CD8-positive, alpha-beta memory T cell (primary cell): Measurements from ENCODE around the gene WDHD1. TPM values are rescaled to one million over a fixed set of nuclear protein-coding genes. Genes with fewer than 3 reads are reported as not detected.

Experiments used
- CTCF ChIA-PET: fragments of 350-600 bp; sonication (Branson Sonifier 250); formaldehyde crosslinking; loops from one replicate; lab custom pipeline; 2021; ENCODE audit warnings: antibody characterized with exemption; lab: Charles Lee
- POLR2A ChIA-PET: fragments of 350-600 bp; sonication (Branson Sonifier 250); formaldehyde crosslinking; loops from one replicate; lab custom pipeline; 2021; ENCODE audit warnings: antibody characterized with exemption; lab: Charles Lee
- DNase-seq, 5 donors: peaks; one replicate each; pipeline versions ENCODE4 v3.0.0 to v3.0.0-alpha.2; 2020 to 2022; ENCODE audit warnings: mixed read lengths in 1 of 5
- H3K27ac ChIP-seq: one replicate; pipeline ENCODE4 v1.7.0; 2013; ENCODE audit warnings: low read depth, mild to moderate bottlenecking, low read length, moderate library complexity
- H3K27me3 ChIP-seq: 2 replicates; pipeline ENCODE4 v1.7.0; 2013; ENCODE audit warnings: low read length, mild to moderate bottlenecking; ENCODE audit not compliant: insufficient read depth, poor library complexity, severe bottlenecking
- H3K36me3 ChIP-seq: 2 replicates; pipeline ENCODE4 v1.7.0; 2013; ENCODE audit warnings: mild to moderate bottlenecking, low read length, moderate library complexity; ENCODE audit not compliant: insufficient read depth
- H3K4me1 ChIP-seq: 2 replicates; pipeline ENCODE4 v1.7.0; 2013; ENCODE audit warnings: mild to moderate bottlenecking, low read length, moderate library complexity; ENCODE audit not compliant: insufficient read depth
- H3K4me3 ChIP-seq: 2 replicates; pipeline ENCODE4 v1.7.0; 2013; ENCODE audit warnings: mild to moderate bottlenecking, low read length
- H3K9me3 ChIP-seq: 2 replicates; pipeline ENCODE4 v1.7.0; 2013; ENCODE audit warnings: mild to moderate bottlenecking, low read length
- H3K27ac Mint-ChIP-seq, 8 donors: one replicate each; pipeline ENCODE4 v1.8.0; 2020 to 2021; ENCODE audit warnings: mixed read lengths in 8 of 8, mild to moderate bottlenecking in 6 of 8, inconsistent platforms in 3 of 8, moderate library complexity in 3 of 8
- H3K27me3 Mint-ChIP-seq, 2 donors: one replicate each; pipeline ENCODE4 v1.8.0; 2020 to 2021; ENCODE audit warnings: mixed read lengths in 2 of 2, mild to moderate bottlenecking in 1 of 2, moderate library complexity in 1 of 2
- H3K36me3 Mint-ChIP-seq, 3 donors: one replicate each; pipeline ENCODE4 v1.8.0; 2020 to 2021; ENCODE audit warnings: mixed read lengths in 3 of 3, inconsistent platforms in 1 of 3, mild to moderate bottlenecking in 1 of 3
- H3K4me1 Mint-ChIP-seq, 3 donors: one replicate each; pipeline ENCODE4 v1.8.0; 2020 to 2021; ENCODE audit warnings: mixed read lengths in 3 of 3, inconsistent platforms in 1 of 3, mild to moderate bottlenecking in 1 of 3
- H3K4me3 Mint-ChIP-seq, 7 donors: one replicate each; pipeline ENCODE4 v1.8.0; 2020 to 2021; ENCODE audit warnings: mixed read lengths in 7 of 7, mild to moderate bottlenecking in 6 of 7, moderate library complexity in 4 of 7, inconsistent platforms in 2 of 7
- H3K9me3 Mint-ChIP-seq, 5 donors: one replicate each; pipeline ENCODE4 v1.8.0; 2020 to 2022; ENCODE audit warnings: mixed read lengths in 5 of 5, mild to moderate bottlenecking in 3 of 5, moderate library complexity in 2 of 5, inconsistent platforms in 1 of 5
- polyA plus RNA-seq: library from polyadenylated mRNA; unstranded; fragments of 300-500 nt; fragmentation: Illumina TruSeq; gene quantifications from one replicate; pipeline ENCODE4 v1.2.3, GENCODE V29; 2021
- total RNA-seq, 2 experiments: library from RNA; stranded (reverse); gene quantifications; one replicate each; pipeline ENCODE4 v1.2.3, GENCODE V29; 2021

WDHD1 gene
- total and polyA plus RNA-seq, 3 experiments from 2014 or later = 3.1 to 56.6 (median 56.3) TPM

GRCh38 chr14:55053500-55053899 is 26.6 kb upstream of the WDHD1 start:
- H3K36me3 ChIP-seq = no peaks in the 10 kb centered on the region
- POLR2A ChIA-PET = interaction anchor here (1.4 to 2.4 kb wide), 2 partner anchors 26 to 50 kb away, joined by 4 to 18 read pairs; partner anchors contain the start of gene SOCS4

GRCh38 chr14:55053018-55053417 is 26.1 kb upstream of the WDHD1 start:
- H3K9me3 ChIP-seq = no peaks in the 10 kb centered on the region
- peak overlapping the region; percentile 100 for H3K27ac ChIP-seq
- no peaks in the 10 kb centered on the region for H3K27me3 ChIP-seq
- no peaks in the 10 kb centered on the region for H3K9me3 Mint-ChIP-seq
- CTCF ChIA-PET = interaction anchor here (0.6 to 0.7 kb wide), 2 partner anchors 9 to 27 kb away, joined by 3 read pairs; partner anchors contain the start of gene WDHD1
- H3K36me3 ChIP-seq = no peaks in the 10 kb centered on the region
- H3K4me3 ChIP-seq = no peak overlapping the region
- peaks cover 0 to 42% (median 4%) of the 10 kb centered on the region in 3 donors for H3K36me3 Mint-ChIP-seq
- H3K27ac Mint-ChIP-seq = peak overlapping the region; percentile 93 to 100 (median 99)
- POLR2A ChIA-PET = interaction anchor here (1.4 to 2.4 kb wide), 2 partner anchors 26 to 50 kb away, joined by 4 to 18 read pairs; partner anchors contain the start of gene SOCS4
- DNase-seq = no peak
- H3K4me1 ChIP-seq = peaks cover 33% of the 10 kb centered on the region
- peak overlapping the region; percentile 83 to 95 (median 92) for H3K4me3 Mint-ChIP-seq
- H3K4me1 Mint-ChIP-seq = peaks cover 48 to 59% (median 58%) of the 10 kb centered on the region in 3 donors
- H3K27me3 Mint-ChIP-seq = peaks cover 0 to 1% of the 10 kb centered on the region in 2 donors

More at GRCh38 chr14:55053500-55053899, 26.6 kb upstream of the WDHD1 start:
- Mint-ChIP-seq H3K4me3 (peak overlapping the region; percentile 83 to 95 (median 92)), H3K9me3 (no peaks in the 10 kb centered on the region), H3K27ac (peak overlapping the region; percentile 44 to 100 (median 94)), H3K27me3 (peaks cover 0 to 1% of the 10 kb centered on the region in 2 donors), H3K36me3 (peaks cover 0 to 46% (median 7%) of the 10 kb centered on the region in 3 donors), H3K4me1 (peaks cover 51 to 64% (median 63%) of the 10 kb centered on the region in 3 donors)
- Histone ChIP-seq H3K4me3 (no peak overlapping the region), H3K4me1 (peaks cover 33% of the 10 kb centered on the region), H3K9me3 (no peaks in the 10 kb centered on the region), H3K27ac (no peak overlapping the region), H3K27me3 (no peaks in the 10 kb centered on the region)
- DNase-seq = no peak
- CTCF ChIA-PET = interaction anchor here (0.7 kb wide), 1 partner anchor 9 kb away, joined by 3 read pairs; no protein-coding TSS in a partner anchor

GRCh38 chr14:55052269-55052930 is 25.5 kb upstream of the WDHD1 start:
- Mint-ChIP-seq H3K4me3 (peak overlapping the region; percentile 83 to 95 (median 92)), H3K27me3 (peaks cover 0 to 1% of the 10 kb centered on the region in 2 donors), H3K27ac (peak overlapping the region; percentile 93 to 100 (median 99)), H3K4me1 (peaks cover 46 to 58% (median 54%) of the 10 kb centered on the region in 3 donors), H3K9me3 (no peaks in the 10 kb centered on the region), H3K36me3 (peaks cover 0 to 38% (median 2%) of the 10 kb centered on the region in 3 donors)
- DNase-seq = no peak
- peak overlapping the region; percentile 94 for H3K4me3 ChIP-seq
- H3K9me3 ChIP-seq = no peaks in the 10 kb centered on the region
- CTCF ChIA-PET = interaction anchor here (0.6 to 2.3 kb wide), 23 partner anchors 8 to 280 kb away, joined by 3 to 28 read pairs (median 6); partner anchors contain the start of genes FBXO34, SOCS4 and WDHD1
- H3K36me3 ChIP-seq = no peaks in the 10 kb centered on the region
- POLR2A ChIA-PET = interaction anchor here (1.0 to 2.4 kb wide), 4 partner anchors 25 to 78 kb away, joined by 4 to 18 read pairs (median 6); partner anchors contain the start of genes SOCS4 and WDHD1
- H3K27me3 ChIP-seq = no peaks in the 10 kb centered on the region
- H3K4me1 ChIP-seq = peaks cover 33% of the 10 kb centered on the region
- H3K27ac ChIP-seq = peak overlapping the region; percentile 100

- H3K27me3 ChIP-seq = no peaks in the 10 kb centered on the region
- POLR2A ChIA-PET = interaction anchor here (0.6 to 2.4 kb wide), 8 partner anchors 8 to 486 kb away, joined by 3 to 18 read pairs (median 4); partner anchors contain the start of genes FBXO34, SOCS4 and WDHD1
- CTCF ChIA-PET = interaction anchor here (0.6 to 2.3 kb wide), 36 partner anchors 8 to 281 kb away, joined by 3 to 28 read pairs (median 5); partner anchors contain the start of genes DLGAP5, FBXO34, SOCS4 and WDHD1
- H3K27me3 Mint-ChIP-seq = peaks cover 0 to 1% of the 10 kb centered on the region in 2 donors
- H3K4me3 Mint-ChIP-seq = peak within 1 kb of the TSS; percentile 83 to 95 (median 92)
- H3K27ac Mint-ChIP-seq = peak within 1 kb of the TSS; percentile 93 to 100 (median 99)
- no peaks in the 10 kb centered on the region for H3K9me3 Mint-ChIP-seq
- peaks cover 0 to 35% (median 2%) of the 10 kb centered on the region in 3 donors for H3K36me3 Mint-ChIP-seq
- peak within 1 kb of the TSS; percentile 100 for H3K27ac ChIP-seq
- H3K4me1 Mint-ChIP-seq = peaks cover 44 to 54% (median 51%) of the 10 kb centered on the region in 3 donors
- peak within 1 kb of the TSS; percentile 94 for H3K4me3 ChIP-seq
- peak; percentile 84 to 92 (median 90) for DNase-seq
- H3K9me3 ChIP-seq = no peaks in the 10 kb centered on the region
- no peaks in the 10 kb centered on the region for H3K36me3 ChIP-seq
- H3K4me1 ChIP-seq = peaks cover 33% of the 10 kb centered on the region
Measured at GRCh38 chr14:55051423-55052268, 24.7 kb upstream of the WDHD1 start, which contains the start of gene MAPK1IP1L. TSS of gene MAPK1IP1L (plus strand) at chr14:55051647. CDS start at chr14:55061684, 10,037 bp downstream.

GRCh38 chr14:55051165-55051422 is 24.2 kb upstream of the WDHD1 start:
- CTCF ChIA-PET = interaction anchor here (0.6 to 2.3 kb wide), 35 partner anchors 8 to 629 kb away, joined by 3 to 28 read pairs (median 5); partner anchors contain the start of genes DLGAP5, FBXO34, SOCS4 and WDHD1
- peaks cover 0 to 1% of the 10 kb centered on the region in 2 donors for H3K27me3 Mint-ChIP-seq
- peaks cover 0 to 32% (median 2%) of the 10 kb centered on the region in 3 donors for H3K36me3 Mint-ChIP-seq

GRCh38 chr14:55048900-55049436 is 22.1 kb upstream of the WDHD1 start:
- no peak overlapping the region for H3K4me3 ChIP-seq
- Mint-ChIP-seq H3K9me3 (no peaks in the 10 kb centered on the region), H3K4me1 (peaks cover 24 to 31% (median 30%) of the 10 kb centered on the region in 3 donors), H3K27ac (peak overlapping the region in 1 of 8 donors; percentile 100), H3K27me3 (peaks cover 0 to 1% of the 10 kb centered on the region in 2 donors), H3K36me3 (peaks cover 0 to 22% (median 2%) of the 10 kb centered on the region in 3 donors), H3K4me3 (no peak overlapping the region)
- H3K4me1 ChIP-seq = peaks cover 15% of the 10 kb centered on the region
- H3K27me3 ChIP-seq = no peaks in the 10 kb centered on the region
- DNase-seq = no peak
- H3K9me3 ChIP-seq = no peaks in the 10 kb centered on the region
- CTCF ChIA-PET = no interaction called here
- H3K36me3 ChIP-seq = no peaks in the 10 kb centered on the region
- H3K27ac ChIP-seq = no peak overlapping the region
- POLR2A ChIA-PET = interaction anchor here (0.6 kb wide), 1 partner anchor 20 kb away, joined by 3 read pairs; no protein-coding TSS in a partner anchor

More at GRCh38 chr14:55051165-55051422, 24.2 kb upstream of the WDHD1 start:
- no peaks in the 10 kb centered on the region for H3K9me3 ChIP-seq
- H3K27ac ChIP-seq = peak overlapping the region; percentile 100
- peaks cover 31% of the 10 kb centered on the region for H3K4me1 ChIP-seq
- DNase-seq = no peak
- Mint-ChIP-seq H3K4me1 (peaks cover 41 to 49% (median 45%) of the 10 kb centered on the region in 3 donors), H3K4me3 (peak overlapping the region; percentile 83 to 95 (median 92)), H3K9me3 (no peaks in the 10 kb centered on the region), H3K27ac (peak overlapping the region; percentile 93 to 100 (median 98))
- H3K27me3 ChIP-seq = no peaks in the 10 kb centered on the region
- peak overlapping the region; percentile 94 for H3K4me3 ChIP-seq
- POLR2A ChIA-PET = interaction anchor here (0.9 to 2.4 kb wide), 7 partner anchors 9 to 485 kb away, joined by 3 to 18 read pairs (median 4); partner anchors contain the start of genes FBXO34, SOCS4 and WDHD1
- H3K36me3 ChIP-seq = no peaks in the 10 kb centered on the region
